H1 (cell line): ENCODE results near the gene SLC45A1. TPM values are rescaled to one million over a fixed set of nuclear protein-coding genes. Genes with fewer than 3 reads are reported as not detected.

Experiments used
- CTCF ChIA-PET: fragments of 300-600 bp; sonication (Branson Sonifier 250); formaldehyde crosslinking; loops from one replicate; lab custom pipeline; 2021; ENCODE audit not compliant: partially characterized antibody; lab: Charles Lee
- POLR2A ChIA-PET: fragments of 300-600 bp; sonication (Branson Sonifier 250); formaldehyde crosslinking; loops from one replicate; lab custom pipeline; 2021; ENCODE audit warnings: inconsistent platforms; ENCODE audit not compliant: partially characterized antibody; lab: Charles Lee
- DNase-seq, 2 experiments: peaks; one replicate each; pipeline versions ENCODE4 v3.0.0 to v3.0.0-alpha.2; 2010 to 2022; ENCODE audit warnings: low spot score in 2 of 2, low read depth in 1 of 2, mixed read lengths in 1 of 2
- FAIRE-seq: peaks from 2 replicates; lab custom pipeline; 2011; peaks lifted over from hg19 to GRCh38; lab: Jason Lieb, UNC
- H2AFZ ChIP-seq: 2 replicates; pipeline ENCODE4 v1.8.1; 2012; ENCODE audit warnings: low read length, inconsistent platforms
- H2AK5ac ChIP-seq: 2 replicates; pipeline ENCODE4 v1.6.1; 2013; ENCODE audit warnings: low read depth, low read length
- H2BK120ac ChIP-seq: replicated peaks from 2 replicates; pipeline ENCODE3; 2013; ENCODE audit warnings: low read depth, low read length, inconsistent platforms
- H2BK12ac ChIP-seq: 2 replicates; pipeline ENCODE4 v1.6.1; 2013; ENCODE audit warnings: low read depth, low read length
- H2BK15ac ChIP-seq: 2 replicates; pipeline ENCODE4 v1.6.1; 2013; ENCODE audit warnings: low read length
- H2BK20ac ChIP-seq: 2 replicates; pipeline ENCODE4 v1.6.1; 2013; ENCODE audit warnings: low read length
- H2BK5ac ChIP-seq: 2 replicates; pipeline ENCODE4 v1.6.1; 2013; ENCODE audit warnings: low read depth, low read length
- H3K14ac ChIP-seq: 2 replicates; pipeline ENCODE4 v1.6.1; 2013; ENCODE audit warnings: inconsistent platforms; ENCODE audit not compliant: insufficient read length
- H3K18ac ChIP-seq: 2 replicates; pipeline ENCODE4 v1.6.1; 2013; ENCODE audit warnings: low read length; ENCODE audit errors: extremely low read depth
- H3K23ac ChIP-seq: 2 replicates; pipeline ENCODE4 v1.6.1; 2013; ENCODE audit warnings: inconsistent platforms; ENCODE audit not compliant: insufficient read length
- H3K23me2 ChIP-seq: 2 replicates; pipeline ENCODE4 v1.6.1; 2013; ENCODE audit warnings: low read depth, low read length
- H3K27ac ChIP-seq: 2 replicates; pipeline ENCODE4 v1.6.1; 2011; ENCODE audit warnings: low read depth, low read length, inconsistent platforms
- H3K27me3 ChIP-seq, 4 experiments: replicated peaks in 1 of 4; 1 replicate in 1 of 4; 2 replicates in 3 of 4; pipeline versions ENCODE4 v1.6.1 to v1.8.1; 2011 to 2013; ENCODE audit warnings: low read length in 3 of 4, mild to moderate bottlenecking in 3 of 4, inconsistent platforms in 2 of 4, mixed read lengths in 2 of 4, moderate library complexity in 1 of 4; ENCODE audit not compliant: control insufficient read depth in 3 of 4, insufficient read depth in 3 of 4; ENCODE audit errors: extremely low read depth in 1 of 4
- H3K36me3 ChIP-seq, 4 experiments: 2 replicates each; pipeline versions ENCODE4 v1.6.1 to v1.8.1; 2011 to 2013; ENCODE audit warnings: mild to moderate bottlenecking in 4 of 4, low read length in 3 of 4, moderate library complexity in 2 of 4, control low read depth in 1 of 4, inconsistent platforms in 1 of 4; ENCODE audit not compliant: insufficient read depth in 4 of 4, control insufficient read depth in 2 of 4
- H3K4ac ChIP-seq: replicated peaks from 2 replicates; pipeline ENCODE3; 2013; ENCODE audit warnings: low read length, low read depth, mixed read lengths, inconsistent platforms; ENCODE audit not compliant: insufficient read length
- H3K4me1 ChIP-seq, 4 experiments: replicated peaks in 1 of 4; 1 replicate in 1 of 4; 2 replicates in 3 of 4; pipeline versions ENCODE4 v1.6.1 to v1.8.1; 2011 to 2013; ENCODE audit warnings: low read length in 3 of 4, inconsistent platforms in 2 of 4, mixed read lengths in 1 of 4; ENCODE audit not compliant: insufficient read depth in 4 of 4, control insufficient read depth in 3 of 4
- H3K4me2 ChIP-seq, 2 experiments: 2 replicates each; pipeline versions ENCODE4 v1.6.1 to v1.8.1; 2011 to 2013; ENCODE audit warnings: low read depth in 2 of 2, low read length in 2 of 2, control low read depth in 1 of 2, inconsistent platforms in 1 of 2, mild to moderate bottlenecking in 1 of 2; ENCODE audit not compliant: insufficient read depth in 1 of 2
- H3K4me3 ChIP-seq, 4 experiments: fragments of 200-600, 300-600 bp in 1 of 4; sonication (generic), shearing (Covaris generic), sonication (Bioruptor Twin) in 1 of 4; 2 replicates each; pipeline versions ENCODE4 v1.5.1 to v1.8.1; 2011 to 2016; ENCODE audit warnings: low read length in 4 of 4, low read depth in 3 of 4, control low read depth in 2 of 4, inconsistent platforms in 2 of 4, mild to moderate bottlenecking in 2 of 4, mixed read lengths in 1 of 4, moderate library complexity in 1 of 4; ENCODE audit not compliant: insufficient read depth in 2 of 4; ENCODE audit errors: extremely low read depth in 1 of 4
- H3K56ac ChIP-seq: replicated peaks from 2 replicates; pipeline ENCODE3; 2013; ENCODE audit warnings: low read depth, mild to moderate bottlenecking, mixed read lengths, low read length, inconsistent platforms; ENCODE audit not compliant: insufficient read length
- H3K79me1 ChIP-seq: 2 replicates; pipeline ENCODE4 v1.6.1; 2013; ENCODE audit warnings: low read depth, low read length, control low read depth
- H3K79me2 ChIP-seq, 2 experiments: 2 replicates each; pipeline versions ENCODE4 v1.6.1 to v1.8.1; 2012 to 2013; ENCODE audit warnings: low read length in 2 of 2, mild to moderate bottlenecking in 2 of 2, inconsistent platforms in 1 of 2; ENCODE audit not compliant: insufficient read depth in 2 of 2, control insufficient read depth in 1 of 2
- H3K9ac ChIP-seq, 4 experiments: replicated peaks in 1 of 4; 1 replicate in 1 of 4; 2 replicates in 3 of 4; pipeline versions ENCODE4 v1.6.1 to v1.8.1; 2011 to 2013; ENCODE audit warnings: low read depth in 3 of 4, low read length in 3 of 4, control low read depth in 2 of 4, mild to moderate bottlenecking in 2 of 4, moderate library complexity in 2 of 4, inconsistent platforms in 1 of 4; ENCODE audit errors: extremely low read depth in 1 of 4
- H3K9me3 ChIP-seq, 2 experiments: 2 replicates each; pipeline versions ENCODE4 v1.6.1 to v1.8.1; 2012 to 2013; ENCODE audit warnings: mild to moderate bottlenecking in 2 of 2, moderate library complexity in 2 of 2, control low read depth in 1 of 2, inconsistent platforms in 1 of 2, low read depth in 1 of 2, low read length in 1 of 2, mixed read lengths in 1 of 2; ENCODE audit not compliant: insufficient read depth in 2 of 2
- H4K20me1 ChIP-seq, 2 experiments: replicated peaks in 1 of 2; 2 replicates each; pipeline versions ENCODE3 to v1.8.1; 2011 to 2013; ENCODE audit warnings: inconsistent platforms in 2 of 2, low read length in 2 of 2, mild to moderate bottlenecking in 1 of 2; ENCODE audit not compliant: insufficient read depth in 2 of 2, control insufficient read depth in 1 of 2
- H4K5ac ChIP-seq: 2 replicates; pipeline ENCODE4 v1.6.1; 2013; ENCODE audit warnings: low read length, low read depth, mixed read lengths, inconsistent platforms; ENCODE audit not compliant: insufficient read length
- H4K8ac ChIP-seq: 2 replicates; pipeline ENCODE4 v1.8.0; 2013; ENCODE audit warnings: mild to moderate bottlenecking, moderate library complexity, low read length, inconsistent platforms; ENCODE audit not compliant: insufficient read depth; ENCODE audit errors: extremely low read depth
- H4K91ac ChIP-seq: replicated peaks from 2 replicates; pipeline ENCODE3; 2013; ENCODE audit warnings: low read length, mixed read lengths, inconsistent platforms; ENCODE audit not compliant: insufficient read length
- BACH1 ChIP-seq: IDR thresholded peaks from 2 replicates; pipeline ENCODE4 v1.6.1; 2012; ENCODE audit warnings: low read length, improper control_type of control experiment
- BRCA1 ChIP-seq: IDR thresholded peaks from 2 replicates; pipeline ENCODE4 v1.6.1; 2012; ENCODE audit warnings: low read depth, low read length, improper control_type of control experiment
- CHD1 ChIP-seq: IDR thresholded peaks from 2 replicates; pipeline ENCODE4 v1.6.1; 2012; ENCODE audit warnings: low read depth, low read length, improper control_type of control experiment
- E2F6 ChIP-seq: IDR thresholded peaks from 2 replicates; pipeline ENCODE4 v1.6.1; 2012; ENCODE audit warnings: inconsistent platforms
- EGR1 ChIP-seq: IDR thresholded peaks from 2 replicates; pipeline ENCODE4 v1.6.1; 2011; ENCODE audit warnings: low read depth, low read length, borderline replicate concordance
- JUND ChIP-seq: IDR thresholded peaks from 2 replicates; pipeline ENCODE4 v1.6.1; 2011; ENCODE audit warnings: mild to moderate bottlenecking, improper control_type of control experiment, low read length
- KDM5A ChIP-seq: fragments of 200-600 bp; IDR thresholded peaks from 2 replicates; pipeline ENCODE4 v1.7.1; 2012; ENCODE audit warnings: mild to moderate bottlenecking, low read length, inconsistent platforms, mixed read lengths
- MAX ChIP-seq: IDR thresholded peaks from 2 replicates; pipeline ENCODE4 v1.6.1; 2012; ENCODE audit warnings: inconsistent platforms
- SP1 ChIP-seq: IDR thresholded peaks from 2 replicates; pipeline ENCODE4 v1.6.1; 2011; ENCODE audit warnings: low read depth, low read length
- SP2 ChIP-seq: IDR thresholded peaks from 2 replicates; pipeline ENCODE4 v1.6.1; 2012; ENCODE audit warnings: mild to moderate bottlenecking, low read length, inconsistent platforms
- SP4 ChIP-seq: IDR thresholded peaks from 2 replicates; pipeline ENCODE4 v1.6.1; 2012; ENCODE audit warnings: low read length, inconsistent platforms
- SRF ChIP-seq: IDR thresholded peaks from 2 replicates; pipeline ENCODE4 v1.6.1; 2011; ENCODE audit warnings: mild to moderate bottlenecking, low read depth, low read length, moderate library complexity
- SUZ12 ChIP-seq: fragments of 200-600 bp; sonication (generic); IDR thresholded peaks from 2 replicates; pipeline ENCODE4 v1.6.1; 2012; ENCODE audit warnings: mild to moderate bottlenecking, inconsistent platforms, low read length, moderate library complexity, mixed read lengths
- TCF12 ChIP-seq: IDR thresholded peaks from 2 replicates; pipeline ENCODE4 v1.6.1; 2011; ENCODE audit warnings: low read depth, mild to moderate bottlenecking, low read length
- polyA plus RNA-seq, 7 experiments: library from polyadenylated mRNA; depleted of rRNA in 3 of 7; stranded (reverse) in 5 of 7; unstranded in 2 of 7; fragments of >200 nt in 5 of 7; fragments of 200-250 nt in 2 of 7; gene quantifications; 1 replicate in 5 of 7; 2 replicates in 1 of 7; 4 replicates in 1 of 7; pipeline versions ENCODE4 v1.2.1 to v1.2.3, GENCODE V29; 2011 to 2013; ENCODE audit warnings: missing spikeins in 2 of 7, mixed read lengths in 2 of 7
- total RNA-seq: library from RNA; stranded (reverse); fragmentation: NEBNext Ultra II Directional; extraction: Animal tissue kit (Norgen Biotek cat#: 25700); gene quantifications from 2 replicates; pipeline ENCODE4 v1.2.1, GENCODE V29; 2021

SLC45A1 gene
- total and polyA plus RNA-seq, 2 of the 8 experiments (the other 6 are each of a cell fraction or from before 2014, with no cell fraction given) = 1.0 to 1.7 TPM

GRCh38 chr1:8386247-8386646, 68.3 kb downstream of the SLC45A1 start:
- POLR2A ChIA-PET = no interaction called here
- H3K23ac ChIP-seq = no peak overlapping the region
- H3K79me1 ChIP-seq = peaks cover 14% of the 10 kb centered on the region; the same call in 1 of the 2 replicates
- no peak overlapping the region for H3K4me2 ChIP-seq
- no peaks in the 10 kb centered on the region; the same call in 1 of the 2 replicates for H3K23me2 ChIP-seq
- no peak overlapping the region for H4K8ac ChIP-seq
- H3K4me1 ChIP-seq = peaks cover 0 to 20% (median 7%) of the 10 kb centered on the region in 4 experiments; a peak in 5 of 7 replicates
- no peak overlapping the region for H2AK5ac ChIP-seq
- H4K5ac ChIP-seq = no peak overlapping the region
- no peak overlapping the region for H3K9ac ChIP-seq
- peaks cover 7 to 77% of the 10 kb centered on the region in 2 experiments for H3K79me2 ChIP-seq
- no peak overlapping the region for H2BK12ac ChIP-seq
- no peak overlapping the region for H4K91ac ChIP-seq
- no peak overlapping the region for H3K4ac ChIP-seq
- H3K27me3 ChIP-seq = no peaks in the 10 kb centered on the region
- DNase-seq (no peak), FAIRE-seq (no peak)
- H3K36me3 ChIP-seq = peaks cover 0 to 7% (median 2%) of the 10 kb centered on the region in 4 experiments; a peak in 3 of 8 replicates
- no peak overlapping the region for H3K18ac ChIP-seq
- CTCF ChIA-PET = interaction anchor here (0.8 to 2.3 kb wide), 9 partner anchors 11 to 57 kb away, joined by 3 to 7 read pairs (median 4); no protein-coding TSS in a partner anchor
- no peak overlapping the region for H2BK15ac ChIP-seq
- no peak overlapping the region for H3K56ac ChIP-seq
- H3K9me3 ChIP-seq = no peaks in the 10 kb centered on the region
- no peak overlapping the region for H3K4me3 ChIP-seq
- H3K27ac ChIP-seq = no peak overlapping the region
- no peak overlapping the region for H2BK120ac ChIP-seq
- TF ChIP-seq SRF = no peak
- TF ChIP-seq KDM5A = no peak
- TF ChIP-seq BRCA1 = no peak
- TF ChIP-seq JUND = no peak
- TF ChIP-seq CHD1 = no peak
- TF ChIP-seq TCF12 = no peak
- TF ChIP-seq SP2 = no peak
- no peak for TF ChIP-seq MAX
- TF ChIP-seq SP4 = no peak
- no peak for TF ChIP-seq SP1
- TF ChIP-seq SUZ12 = no peak
- no peak for TF ChIP-seq E2F6
- no peak for TF ChIP-seq BACH1
- no peak for TF ChIP-seq EGR1
- H2BK20ac ChIP-seq = no peak overlapping the region
- H4K20me1 ChIP-seq = peaks cover 12 to 23% of the 10 kb centered on the region in 2 experiments
- no peak overlapping the region for H2BK5ac ChIP-seq
- no peak overlapping the region for H2AFZ ChIP-seq
- no peak overlapping the region for H3K14ac ChIP-seq
